Measurements from ENCODE around the gene DTX3. TPM values are rescaled to one million over a fixed set of nuclear protein-coding genes. Genes with fewer than 3 reads are reported as not detected.
"Not testable (repeated sequence)": the region's sequence is repeated elsewhere in the genome, so short reads cannot be mapped to it uniquely, and the experiment has no call there.

The DTX3 gene
- total RNA-seq, 2 donors from 2014 or later: 42.2 to 59.9 TPM

- Histone ChIP-seq H3K4me1 (replicated peaks) (peaks cover under 1% of the 10 kb centered on the region), H3K27me3 (replicated peaks; ENCODE audit: insufficient read depth) (no peaks in the 10 kb centered on the region), H3K4me3 (no peak overlapping the region), H3K36me3 (no peaks in the 10 kb centered on the region), H3K9me3 (no peaks in the 10 kb centered on the region), H3K27ac (no peak overlapping the region)
- intact Hi-C loops (cut with DNase I): no loop called here
- no peak for TF ChIP-seq POLR2AphosphoS5 (IDR thresholded peaks at IDR 0.05)
- no peak for TF ChIP-seq POLR2A (IDR thresholded peaks at IDR 0.05)
- TF ChIP-seq, protein P1, sequence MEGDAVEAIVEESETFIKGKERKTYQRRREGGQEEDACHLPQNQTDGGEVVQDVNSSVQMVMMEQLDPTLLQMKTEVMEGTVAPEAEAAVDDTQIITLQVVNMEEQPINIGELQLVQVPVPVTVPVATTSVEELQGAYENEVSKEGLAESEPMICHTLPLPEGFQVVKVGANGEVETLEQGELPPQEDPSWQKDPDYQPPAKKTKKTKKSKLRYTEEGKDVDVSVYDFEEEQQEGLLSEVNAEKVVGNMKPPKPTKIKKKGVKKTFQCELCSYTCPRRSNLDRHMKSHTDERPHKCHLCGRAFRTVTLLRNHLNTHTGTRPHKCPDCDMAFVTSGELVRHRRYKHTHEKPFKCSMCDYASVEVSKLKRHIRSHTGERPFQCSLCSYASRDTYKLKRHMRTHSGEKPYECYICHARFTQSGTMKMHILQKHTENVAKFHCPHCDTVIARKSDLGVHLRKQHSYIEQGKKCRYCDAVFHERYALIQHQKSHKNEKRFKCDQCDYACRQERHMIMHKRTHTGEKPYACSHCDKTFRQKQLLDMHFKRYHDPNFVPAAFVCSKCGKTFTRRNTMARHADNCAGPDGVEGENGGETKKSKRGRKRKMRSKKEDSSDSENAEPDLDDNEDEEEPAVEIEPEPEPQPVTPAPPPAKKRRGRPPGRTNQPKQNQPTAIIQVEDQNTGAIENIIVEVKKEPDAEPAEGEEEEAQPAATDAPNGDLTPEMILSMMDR (IDR thresholded peaks at IDR 0.05): no peak
- 44% methylated on average over 3 of the region's 3 CpGs for WGBS
- no peak for DNase-seq (ENCODE audit: low spot score)
Observed at GRCh38 chr12:57637364-57637763, 32.7 kb downstream of the DTX3 start.

- no peaks in the 10 kb centered on the region for H3K27me3 ChIP-seq (replicated peaks; ENCODE audit: insufficient read depth)
Observed at GRCh38 chr12:57638096-57638495, 33.5 kb downstream of the DTX3 start.

GRCh38 chr12:57640175-57641042 is 35.8 kb downstream of the DTX3 start:
- no peak for TF ChIP-seq POLR2A (IDR thresholded peaks at IDR 0.05)
- no peak for TF ChIP-seq POLR2AphosphoS5 (IDR thresholded peaks at IDR 0.05)
- TF ChIP-seq, protein P1 (IDR thresholded peaks at IDR 0.05): no peak
- no peaks in the 10 kb centered on the region for H3K36me3 ChIP-seq
- WGBS: 32% methylated on average over 7 of the region's 7 CpGs
- intact Hi-C loops (cut with DNase I): no loop called here
- H3K4me1 ChIP-seq (replicated peaks): no peaks in the 10 kb centered on the region
- no peaks in the 10 kb centered on the region for H3K9me3 ChIP-seq
- no peak overlapping the region for H3K27ac ChIP-seq
- no peak for DNase-seq (ENCODE audit: low spot score)
- H3K4me3 ChIP-seq: no peak overlapping the region
- H3K27me3 ChIP-seq (replicated peaks; ENCODE audit: insufficient read depth): no peaks in the 10 kb centered on the region

More at GRCh38 chr12:57638096-57638495, 33.5 kb downstream of the DTX3 start:
- Histone ChIP-seq H3K4me3 (no peak overlapping the region), H3K36me3 (no peaks in the 10 kb centered on the region), H3K27ac (no peak overlapping the region), H3K4me1 (replicated peaks) (no peaks in the 10 kb centered on the region), H3K9me3 (no peaks in the 10 kb centered on the region)
- DNase-seq (ENCODE audit: low spot score): no peak
- WGBS: 94% methylated on average over 3 of the region's 3 CpGs
- no peak for TF ChIP-seq POLR2AphosphoS5 (IDR thresholded peaks at IDR 0.05)
- TF ChIP-seq, protein P1 (IDR thresholded peaks at IDR 0.05): no peak
- TF ChIP-seq POLR2A (IDR thresholded peaks at IDR 0.05): no peak
- intact Hi-C loops (cut with DNase I): no loop called here

DNA sequence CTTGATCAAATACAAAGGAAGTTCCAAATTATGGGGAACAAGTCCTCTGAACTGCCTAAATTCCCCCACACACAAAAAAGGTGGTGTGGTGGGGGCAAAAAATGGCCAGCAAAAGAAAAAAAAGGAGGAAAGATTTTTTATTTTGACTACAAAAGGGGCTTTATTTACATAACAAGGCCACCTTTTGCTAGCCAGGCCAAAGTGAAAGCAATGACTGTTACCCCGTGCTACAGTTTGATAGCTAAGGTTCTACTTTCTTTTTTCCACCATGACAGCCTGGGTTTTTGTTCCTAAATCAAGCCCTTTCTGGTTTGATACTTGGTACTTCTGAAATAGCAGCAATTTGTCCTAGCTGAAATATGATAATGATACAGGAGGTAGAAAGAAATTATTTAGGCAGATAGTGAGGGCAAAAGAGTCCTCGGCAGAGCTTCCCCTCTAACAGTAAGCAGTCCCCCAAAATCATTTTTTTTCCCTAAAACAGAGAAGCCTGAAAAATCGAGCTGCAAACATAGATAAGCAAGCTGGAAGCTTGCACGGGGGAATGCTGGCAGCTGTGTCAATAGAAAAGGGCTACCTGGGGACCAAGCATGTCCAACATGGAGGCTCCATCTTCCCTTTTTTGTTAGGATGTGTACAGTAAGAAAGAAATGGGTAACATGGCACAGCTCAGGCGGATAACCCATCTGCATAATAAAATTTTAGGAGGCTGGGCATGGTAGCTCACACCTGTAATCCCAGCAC is 37.2 kb downstream of the DTX3 start:
- Histone ChIP-seq H3K9me3 (no peaks in the 10 kb centered on the region), H3K27ac (no peak overlapping the region), H3K27me3 (replicated peaks; ENCODE audit: insufficient read depth) (no peaks in the 10 kb centered on the region), H3K4me3 (no peak overlapping the region), H3K4me1 (replicated peaks) (no peaks in the 10 kb centered on the region), H3K36me3 (no peaks in the 10 kb centered on the region)
- no peak for DNase-seq (ENCODE audit: low spot score)
- 49% methylated on average over 5 of the region's 5 CpGs for WGBS
- intact Hi-C loops (cut with DNase I): no loop called here
- no peak for TF ChIP-seq POLR2AphosphoS5 (IDR thresholded peaks at IDR 0.05)

- DNase-seq (ENCODE audit: low spot score); intact Hi-C loops (cut with DNase I); H3K27me3 ChIP-seq (replicated peaks; ENCODE audit: insufficient read depth); H3K27ac ChIP-seq; H3K4me1 ChIP-seq (replicated peaks); H3K9me3 ChIP-seq; H3K36me3 ChIP-seq; H3K4me3 ChIP-seq: not testable (repeated sequence)
- WGBS: 68% methylated on average over 13 of the region's 13 CpGs
Observed at GRCh38 chr12:57645990-57646658, 41.5 kb downstream of the DTX3 start.

GRCh38 chr12:57646659-57647049 is 42.0 kb downstream of the DTX3 start:
- DNase-seq (ENCODE audit: low spot score); intact Hi-C loops (cut with DNase I): not testable (repeated sequence)

More at GRCh38 chr12:57646659-57647049, 42.0 kb downstream of the DTX3 start:
- H3K9me3 ChIP-seq; H3K27me3 ChIP-seq (replicated peaks; ENCODE audit: insufficient read depth); H3K36me3 ChIP-seq; H3K4me1 ChIP-seq (replicated peaks); H3K27ac ChIP-seq; H3K4me3 ChIP-seq: not testable (repeated sequence)
- 90% methylated on average over 9 of the region's 15 CpGs for WGBS
